HepG2 (cell line): ENCODE results near the gene RPL35. TPM values are rescaled to one million over a fixed set of nuclear protein-coding genes. Genes with fewer than 3 reads are reported as not detected.

Source experiments
- ATAC-seq: fragments of 200-7000 bp; cut with Tn5 transposase; 3 replicates; pipeline ENCODE4 v1.9.1; 2020; ENCODE audit warnings: mild to moderate bottlenecking, moderate library complexity
- BruUV-seq: library from RNA; stranded (reverse); fragments of 400-500 nt; replicated peaks from 2 replicates; lab custom pipeline; 2021; lab: Mats Ljungman, UMichigan
- CTCF ChIA-PET: fragments of 300-600 bp; formaldehyde crosslinking; extraction: SDS; loops from one replicate; lab custom pipeline; 2021; ENCODE audit warnings: low total read pairs, inconsistent platforms, low intra/inter-chr PET ratio; lab: Yijun Ruan, JAX
- POLR2A ChIA-PET: fragments of 350-600 bp; sonication (Branson Sonifier 250); formaldehyde crosslinking; loops from one replicate; lab custom pipeline; 2020; ENCODE audit warnings: antibody characterized with exemption, inconsistent platforms; lab: Yijun Ruan, JAX
- DNase-seq: peaks from one replicate; pipeline ENCODE4 v3.0.0-alpha.2; 2015; ENCODE audit warnings: low spot score
- FAIRE-seq: peaks from 3 replicates; lab custom pipeline; 2011; peaks lifted over from hg19 to GRCh38; lab: Jason Lieb, UNC
- H2AFZ ChIP-seq: one replicate; pipeline ENCODE4 v1.6.1; 2011; ENCODE audit warnings: low read length, inconsistent platforms
- H3K27ac ChIP-seq: fragments of 300-600 bp; 3 replicates; pipeline ENCODE4 v1.8.0; 2011; ENCODE audit warnings: mixed run types, mild to moderate bottlenecking, mixed read lengths, low read length, inconsistent platforms; ENCODE audit not compliant: insufficient read depth; ENCODE audit errors: extremely low read length
- H3K27me3 ChIP-seq, 2 experiments: fragments of 200-600 bp in 1 of 2; 2 replicates in 1 of 2; 3 replicates in 1 of 2; pipeline versions ENCODE4 v1.6.0 to v1.8.0; 2011; ENCODE audit warnings: low read length in 2 of 2, mild to moderate bottlenecking in 2 of 2, moderate library complexity in 2 of 2, inconsistent platforms in 1 of 2; ENCODE audit not compliant: insufficient read depth in 2 of 2, control insufficient read depth in 1 of 2
- H3K36me3 ChIP-seq, 2 experiments: fragments of 200-600 bp in 1 of 2; replicated peaks in 1 of 2; 2 replicates in 1 of 2; 3 replicates in 1 of 2; pipeline versions ENCODE4 v1.5.1 to v1.8.0; 2011; ENCODE audit warnings: low read length in 2 of 2, inconsistent platforms in 1 of 2; ENCODE audit not compliant: insufficient read depth in 2 of 2, control insufficient read depth in 1 of 2
- H3K4me1 ChIP-seq: 2 replicates; pipeline ENCODE4 v1.5.1; 2012; ENCODE audit warnings: low read length, inconsistent platforms; ENCODE audit not compliant: insufficient read depth
- H3K4me2 ChIP-seq: 2 replicates; pipeline ENCODE4 v1.6.0; 2011; ENCODE audit warnings: low read depth, low read length, inconsistent platforms
- H3K4me3 ChIP-seq, 3 experiments: fragments of 200-600 bp in 1 of 3; sonication (generic), shearing (Covaris generic) in 1 of 3; replicated peaks in 1 of 3; 2 replicates each; pipeline ENCODE4 v1.5.1; 2011 to 2016; ENCODE audit warnings: low read length in 3 of 3, inconsistent platforms in 2 of 3, low read depth in 2 of 3, mild to moderate bottlenecking in 2 of 3, control low read depth in 1 of 3, mixed read lengths in 1 of 3; ENCODE audit not compliant: insufficient read depth in 1 of 3
- H3K79me2 ChIP-seq: one replicate; pipeline ENCODE4 v1.6.1; 2011; ENCODE audit warnings: low read length, inconsistent platforms; ENCODE audit not compliant: insufficient read depth
- H3K9ac ChIP-seq: 2 replicates; pipeline ENCODE4 v1.6.0; 2011; ENCODE audit warnings: mild to moderate bottlenecking, low read depth, low read length, inconsistent platforms; ENCODE audit not compliant: insufficient read depth
- H3K9me3 ChIP-seq: 2 replicates; pipeline ENCODE4 v1.5.1; 2012; ENCODE audit warnings: mild to moderate bottlenecking, low read length
- H4K20me1 ChIP-seq: 2 replicates; pipeline ENCODE4 v1.6.0; 2011; ENCODE audit warnings: inconsistent platforms, mild to moderate bottlenecking, low read length, moderate library complexity; ENCODE audit not compliant: insufficient read depth
- BCL6 ChIP-seq: IDR thresholded peaks from 2 replicates; pipeline ENCODE4 v1.6.1; 2016; ENCODE audit warnings: missing genetic modification reagents, missing compliant biosample characterization
- BHLHE40 ChIP-seq: IDR thresholded peaks from 2 replicates; pipeline ENCODE4 v1.6.1; 2011; ENCODE audit warnings: low read length, improper control_type of control experiment
- FOXA3 ChIP-seq: IDR thresholded peaks from 2 replicates; pipeline ENCODE4 v1.6.1; 2016; ENCODE audit warnings: missing genetic modification reagents, missing compliant biosample characterization
- IKZF4 ChIP-seq: sonication (generic); formaldehyde crosslinking; IDR thresholded peaks from 2 replicates; pipeline ENCODE4 v1.5.1; 2020; ENCODE audit warnings: borderline replicate concordance, mild to moderate bottlenecking, low read depth, missing genetic modification reagents; ENCODE audit errors: not compliant biosample characterization
- KDM3A ChIP-seq: IDR thresholded peaks from 2 replicates; pipeline ENCODE4 v1.6.1; 2018; ENCODE audit warnings: low read depth, missing compliant biosample characterization
- KDM5B ChIP-seq: sonication (generic); formaldehyde crosslinking; IDR thresholded peaks from 2 replicates; pipeline ENCODE4 v1.4.0; 2020; ENCODE audit warnings: missing genetic modification reagents, mild to moderate bottlenecking, borderline replicate concordance
- PRDM4 ChIP-seq: sonication (generic); formaldehyde crosslinking; IDR thresholded peaks from 2 replicates; pipeline ENCODE4 v1.9.0; 2021; ENCODE audit warnings: missing genetic modification reagents, borderline replicate concordance
- RARA ChIP-seq: IDR thresholded peaks from 2 replicates; pipeline ENCODE4 v1.6.1; 2016; ENCODE audit warnings: missing genetic modification reagents, missing compliant biosample characterization
- RFXAP ChIP-seq: sonication (generic); formaldehyde crosslinking; IDR thresholded peaks from 2 replicates; pipeline ENCODE4 v1.4.0; 2020; ENCODE audit warnings: missing genetic modification reagents, borderline replicate concordance
- SPEN ChIP-seq: sonication (generic); formaldehyde crosslinking; IDR thresholded peaks from 2 replicates; pipeline ENCODE4 v1.5.1; 2020; ENCODE audit warnings: low read depth, mild to moderate bottlenecking, missing genetic modification reagents
- SRY ChIP-seq: sonication (generic); formaldehyde crosslinking; IDR thresholded peaks from 2 replicates; pipeline ENCODE4 v1.8.0; 2022; ENCODE audit warnings: mild to moderate bottlenecking, missing genetic modification reagents
- TSC22D2 ChIP-seq: sonication (generic); formaldehyde crosslinking; IDR thresholded peaks from 2 replicates; pipeline ENCODE4 v1.5.1; 2020; ENCODE audit warnings: missing genetic modification reagents, mild to moderate bottlenecking, borderline replicate concordance
- U2AF1 ChIP-seq: fragments of 200-400 bp; formaldehyde crosslinking; optimal IDR thresholded peaks from 2 replicates; pipeline ENCODE3; 2017; ENCODE audit warnings: mild to moderate bottlenecking, low read depth, low read length
- ZBTB42 ChIP-seq: sonication (generic); formaldehyde crosslinking; IDR thresholded peaks from 2 replicates; pipeline ENCODE4 v1.5.0; 2020; ENCODE audit warnings: mild to moderate bottlenecking, missing genetic modification reagents
- ZMYM3 ChIP-seq: sonication (generic); formaldehyde crosslinking; IDR thresholded peaks from 2 replicates; pipeline ENCODE4 v1.5.1; 2020; ENCODE audit warnings: mild to moderate bottlenecking, missing genetic modification reagents
- ZNF20 ChIP-seq: sonication (generic); formaldehyde crosslinking; IDR thresholded peaks from 2 replicates; pipeline ENCODE4 v1.4.0; 2020; ENCODE audit warnings: mild to moderate bottlenecking, moderate library complexity, missing genetic modification reagents
- ZNF768 ChIP-seq: sonication (generic); formaldehyde crosslinking; IDR thresholded peaks from 2 replicates; pipeline ENCODE4 v1.4.0; 2020; ENCODE audit warnings: missing genetic modification reagents
- WGBS: methylation state at CpG from one replicate; pipeline ENCODE4 v1.1.6; 2017; ENCODE audit warnings: low lambda C conversion rate; 5-methylcytosine and 5-hydroxymethylcytosine counted together
- in situ Hi-C: cut with HindIII; loops from 2 replicates; pipeline ENCODE4 v1.10.0; 2017; ENCODE audit warnings: low pct_unique_long_range_greater_than_20kb; ENCODE audit not compliant: extremely low pct_ligation_motif_present
- intact Hi-C: fragments of 100-400 bp; cut with micrococcal nuclease; formaldehyde crosslinking; loops from one replicate; pipeline ENCODE4 v1.10.0; 2022; ENCODE audit not compliant: unreplicated experiment
- polyA plus RNA-seq, 8 experiments: library from polyadenylated mRNA; depleted of rRNA in 3 of 8; stranded (reverse) in 7 of 8; unstranded in 1 of 8; fragments of >200 nt; fragmentation: Illumina TruSeq in 4 of 8; extraction: Trizol in 4 of 8; gene quantifications; 2 replicates each; pipeline versions ENCODE4 v1.2.1 to v1.2.3, GENCODE V29; 2011 to 2016; ENCODE audit warnings: low read depth in 4 of 8, missing spikeins in 1 of 8, mixed read lengths in 1 of 8; ENCODE audit not compliant: insufficient read depth in 1 of 8
- total RNA-seq, 5 experiments: library from RNA; depleted of rRNA; stranded (reverse); fragments of >200 nt; fragmentation: Illumina TruSeq; extraction: Trizol; gene quantifications; 2 replicates each; pipeline ENCODE4 v1.2.3, GENCODE V29; 2016; ENCODE audit warnings: low read depth in 1 of 5
- TF ChIP-seq, protein P1 (sequence below): sonication (generic); formaldehyde crosslinking; IDR thresholded peaks from 2 replicates; pipeline ENCODE4 v1.4.0; 2020; ENCODE audit warnings: missing genetic modification reagents

Gene RPL35
- total and polyA plus RNA-seq, 2 of the 13 experiments (the other 11 are each of a cell fraction or from before 2014, with no cell fraction given) = 2,153 to 2,935 TPM

GRCh38 chr9:124831642-124832364 is 30.0 kb downstream of the RPL35 start:
- CTCF ChIA-PET = no interaction called here
- in situ Hi-C loops (no loop called here), intact Hi-C loops (no loop called here)
- H3K4me2 ChIP-seq = no peak overlapping the region
- no peak for FAIRE-seq
- H3K27me3 ChIP-seq = peaks cover 3 to 21% of the 10 kb centered on the region in 2 experiments; a peak in 4 of 5 replicates
- H3K36me3 ChIP-seq = no peaks in the 10 kb centered on the region
- H3K4me1 ChIP-seq = peaks cover 40% of the 10 kb centered on the region
- H3K4me3 ChIP-seq = 0 out of 6 replicates have a peak overlapping the region, but pooled peaks of 1 of the 3 experiments have one; percentile 62
- no peak for DNase-seq
- H3K79me2 ChIP-seq = no peaks in the 10 kb centered on the region
- ATAC-seq = peak; percentile 55
- H3K9me3 ChIP-seq = no peaks in the 10 kb centered on the region
- H4K20me1 ChIP-seq = no peaks in the 10 kb centered on the region
- H3K9ac ChIP-seq = no peak overlapping the region
- H3K27ac ChIP-seq = no peak overlapping the region
- no peak overlapping the region for H2AFZ ChIP-seq
- BruUV-seq = no TSS peak
- POLR2A ChIA-PET = interaction anchor here (1.7 to 2.5 kb wide), 3 partner anchors 9 to 22 kb away, joined by 4 to 15 read pairs (median 5); partner anchors contain the start of gene WDR38
- WGBS = 47% methylated on average over 6 of the region's 9 CpGs
- TF ChIP-seq BHLHE40 (no peak), ZBTB42 (CRISPR knock-in tag) (no peak), BCL6 (CRISPR knock-in tag) (peak; percentile 87), KDM3A (CRISPR knock-in tag) (no peak), FOXA3 (CRISPR knock-in tag) (no peak), ZMYM3 (CRISPR knock-in tag) (peak; percentile 73), TSC22D2 (no peak), ZNF20 (CRISPR knock-in tag) (no peak), U2AF1 (no peak), KDM5B (CRISPR knock-in tag) (no peak), IKZF4 (CRISPR knock-in tag) (no peak), RARA (peak; percentile 57), ZNF768 (CRISPR knock-in tag) (peak; percentile 96), SRY (CRISPR knock-in tag) (no peak), SPEN (CRISPR knock-in tag) (no peak), PRDM4 (CRISPR knock-in tag) (no peak), RFXAP (no peak)
- TF ChIP-seq, protein P1, sequence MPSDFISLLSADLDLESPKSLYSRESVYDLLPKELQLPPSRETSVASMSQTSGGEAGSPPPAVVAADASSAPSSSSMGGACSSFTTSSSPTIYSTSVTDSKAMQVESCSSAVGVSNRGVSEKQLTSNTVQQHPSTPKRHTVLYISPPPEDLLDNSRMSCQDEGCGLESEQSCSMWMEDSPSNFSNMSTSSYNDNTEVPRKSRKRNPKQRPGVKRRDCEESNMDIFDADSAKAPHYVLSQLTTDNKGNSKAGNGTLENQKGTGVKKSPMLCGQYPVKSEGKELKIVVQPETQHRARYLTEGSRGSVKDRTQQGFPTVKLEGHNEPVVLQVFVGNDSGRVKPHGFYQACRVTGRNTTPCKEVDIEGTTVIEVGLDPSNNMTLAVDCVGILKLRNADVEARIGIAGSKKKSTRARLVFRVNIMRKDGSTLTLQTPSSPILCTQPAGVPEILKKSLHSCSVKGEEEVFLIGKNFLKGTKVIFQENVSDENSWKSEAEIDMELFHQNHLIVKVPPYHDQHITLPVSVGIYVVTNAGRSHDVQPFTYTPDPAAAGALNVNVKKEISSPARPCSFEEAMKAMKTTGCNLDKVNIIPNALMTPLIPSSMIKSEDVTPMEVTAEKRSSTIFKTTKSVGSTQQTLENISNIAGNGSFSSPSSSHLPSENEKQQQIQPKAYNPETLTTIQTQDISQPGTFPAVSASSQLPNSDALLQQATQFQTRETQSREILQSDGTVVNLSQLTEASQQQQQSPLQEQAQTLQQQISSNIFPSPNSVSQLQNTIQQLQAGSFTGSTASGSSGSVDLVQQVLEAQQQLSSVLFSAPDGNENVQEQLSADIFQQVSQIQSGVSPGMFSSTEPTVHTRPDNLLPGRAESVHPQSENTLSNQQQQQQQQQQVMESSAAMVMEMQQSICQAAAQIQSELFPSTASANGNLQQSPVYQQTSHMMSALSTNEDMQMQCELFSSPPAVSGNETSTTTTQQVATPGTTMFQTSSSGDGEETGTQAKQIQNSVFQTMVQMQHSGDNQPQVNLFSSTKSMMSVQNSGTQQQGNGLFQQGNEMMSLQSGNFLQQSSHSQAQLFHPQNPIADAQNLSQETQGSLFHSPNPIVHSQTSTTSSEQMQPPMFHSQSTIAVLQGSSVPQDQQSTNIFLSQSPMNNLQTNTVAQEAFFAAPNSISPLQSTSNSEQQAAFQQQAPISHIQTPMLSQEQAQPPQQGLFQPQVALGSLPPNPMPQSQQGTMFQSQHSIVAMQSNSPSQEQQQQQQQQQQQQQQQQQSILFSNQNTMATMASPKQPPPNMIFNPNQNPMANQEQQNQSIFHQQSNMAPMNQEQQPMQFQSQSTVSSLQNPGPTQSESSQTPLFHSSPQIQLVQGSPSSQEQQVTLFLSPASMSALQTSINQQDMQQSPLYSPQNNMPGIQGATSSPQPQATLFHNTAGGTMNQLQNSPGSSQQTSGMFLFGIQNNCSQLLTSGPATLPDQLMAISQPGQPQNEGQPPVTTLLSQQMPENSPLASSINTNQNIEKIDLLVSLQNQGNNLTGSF (CRISPR knock-in tag) = no peak
